Measurements from ENCODE around the gene C16orf87.

C16orf87 gene

GRCh38 chr16:46801428-46802049, 29.4 kb downstream of the C16orf87 start:
- TF ChIP-seq, protein P1, sequence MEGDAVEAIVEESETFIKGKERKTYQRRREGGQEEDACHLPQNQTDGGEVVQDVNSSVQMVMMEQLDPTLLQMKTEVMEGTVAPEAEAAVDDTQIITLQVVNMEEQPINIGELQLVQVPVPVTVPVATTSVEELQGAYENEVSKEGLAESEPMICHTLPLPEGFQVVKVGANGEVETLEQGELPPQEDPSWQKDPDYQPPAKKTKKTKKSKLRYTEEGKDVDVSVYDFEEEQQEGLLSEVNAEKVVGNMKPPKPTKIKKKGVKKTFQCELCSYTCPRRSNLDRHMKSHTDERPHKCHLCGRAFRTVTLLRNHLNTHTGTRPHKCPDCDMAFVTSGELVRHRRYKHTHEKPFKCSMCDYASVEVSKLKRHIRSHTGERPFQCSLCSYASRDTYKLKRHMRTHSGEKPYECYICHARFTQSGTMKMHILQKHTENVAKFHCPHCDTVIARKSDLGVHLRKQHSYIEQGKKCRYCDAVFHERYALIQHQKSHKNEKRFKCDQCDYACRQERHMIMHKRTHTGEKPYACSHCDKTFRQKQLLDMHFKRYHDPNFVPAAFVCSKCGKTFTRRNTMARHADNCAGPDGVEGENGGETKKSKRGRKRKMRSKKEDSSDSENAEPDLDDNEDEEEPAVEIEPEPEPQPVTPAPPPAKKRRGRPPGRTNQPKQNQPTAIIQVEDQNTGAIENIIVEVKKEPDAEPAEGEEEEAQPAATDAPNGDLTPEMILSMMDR (IDR thresholded peaks at IDR 0.05; ENCODE audit: borderline replicate concordance, extremely low read depth, low read length, poor library complexity, severe bottlenecking): peak; percentile 43
- no peak for TF ChIP-seq EZH2 (IDR thresholded peaks at IDR 0.05; ENCODE audit: borderline replicate concordance, low read depth, low read length, severe bottlenecking)
- no peak overlapping the region for H3K9ac ChIP-seq (ENCODE audit: low read depth, low read length)
- H3K4me1 ChIP-seq (ENCODE audit: insufficient read depth, low read length): no peaks in the 10 kb centered on the region
- H3K36me3 ChIP-seq (ENCODE audit: insufficient read depth, low read length): peaks cover 22% of the 10 kb centered on the region
- H3K79me2 ChIP-seq (ENCODE audit: insufficient read depth, low read length): peaks cover 4% of the 10 kb centered on the region; the same call in 1 of the 2 replicates
- no peaks in the 10 kb centered on the region for H3K27me3 ChIP-seq (ENCODE audit: insufficient read depth, low read length, poor library complexity)
- no peak for DNase-seq
- H3K9me3 ChIP-seq (ENCODE audit: insufficient read depth, low read length, severe bottlenecking): peaks cover 5% of the 10 kb centered on the region
- ATAC-seq (ENCODE audit: insufficient read depth, low read depth): no peak
- no peak overlapping the region for H3K4me2 ChIP-seq (ENCODE audit: insufficient read depth, low read length)
- no peak overlapping the region for H3K4me3 ChIP-seq (ENCODE audit: low read depth in 1 of 2, low read length in 2 of 2)
- no peak overlapping the region for H3K27ac ChIP-seq (ENCODE audit: low read length)
- H4K20me1 ChIP-seq (ENCODE audit: insufficient read depth, low read length): no peaks in the 10 kb centered on the region; the same call in 1 of the 2 replicates
- no peak overlapping the region for H2AFZ ChIP-seq (ENCODE audit: low read depth, low read length)

GRCh38 chr16:46800494-46800893, 30.5 kb downstream of the C16orf87 start:
- H3K4me2 ChIP-seq (ENCODE audit: insufficient read depth, low read length): no peak overlapping the region

GRCh38 chr16:46797501-46797900, 33.5 kb downstream of the C16orf87 start:
- TF ChIP-seq, protein P1 (IDR thresholded peaks at IDR 0.05; ENCODE audit: borderline replicate concordance, extremely low read depth, low read length, poor library complexity, severe bottlenecking): no peak
- TF ChIP-seq EZH2 (IDR thresholded peaks at IDR 0.05; ENCODE audit: borderline replicate concordance, low read depth, low read length, severe bottlenecking): no peak
- no peaks in the 10 kb centered on the region for H3K27me3 ChIP-seq (ENCODE audit: insufficient read depth, low read length, poor library complexity)
- ATAC-seq (ENCODE audit: insufficient read depth, low read depth) (no peak), DNase-seq (no peak)
- H4K20me1 ChIP-seq (ENCODE audit: insufficient read depth, low read length): no peaks in the 10 kb centered on the region; the same call in 1 of the 2 replicates
- no peak overlapping the region for H3K4me3 ChIP-seq (ENCODE audit: low read depth in 1 of 2, low read length in 2 of 2)
- peaks cover 11% of the 10 kb centered on the region for H3K36me3 ChIP-seq (ENCODE audit: insufficient read depth, low read length)
- H3K4me2 ChIP-seq (ENCODE audit: insufficient read depth, low read length): no peak overlapping the region
- H3K9me3 ChIP-seq (ENCODE audit: insufficient read depth, low read length, severe bottlenecking): peaks cover 11% of the 10 kb centered on the region
- H3K27ac ChIP-seq (ENCODE audit: low read length): no peak overlapping the region
- no peaks in the 10 kb centered on the region for H3K4me1 ChIP-seq (ENCODE audit: insufficient read depth, low read length)
- no peaks in the 10 kb centered on the region for H3K79me2 ChIP-seq (ENCODE audit: insufficient read depth, low read length)
- no peak overlapping the region for H3K9ac ChIP-seq (ENCODE audit: low read depth, low read length)
- H2AFZ ChIP-seq (ENCODE audit: low read depth, low read length): no peak overlapping the region

More at GRCh38 chr16:46800494-46800893, 30.5 kb downstream of the C16orf87 start:
- H3K9ac ChIP-seq (ENCODE audit: low read depth, low read length): no peak overlapping the region
- peaks cover 4% of the 10 kb centered on the region; the same call in 1 of the 2 replicates for H3K79me2 ChIP-seq (ENCODE audit: insufficient read depth, low read length)
- no peak overlapping the region for H3K27ac ChIP-seq (ENCODE audit: low read length)
- peaks cover 5% of the 10 kb centered on the region for H3K9me3 ChIP-seq (ENCODE audit: insufficient read depth, low read length, severe bottlenecking)
- TF ChIP-seq, protein P1 (IDR thresholded peaks at IDR 0.05; ENCODE audit: borderline replicate concordance, extremely low read depth, low read length, poor library complexity, severe bottlenecking): no peak
- no peak for TF ChIP-seq EZH2 (IDR thresholded peaks at IDR 0.05; ENCODE audit: borderline replicate concordance, low read depth, low read length, severe bottlenecking)
- DNase-seq (no peak), ATAC-seq (ENCODE audit: insufficient read depth, low read depth) (no peak)
- H3K4me1 ChIP-seq (ENCODE audit: insufficient read depth, low read length): no peaks in the 10 kb centered on the region
- no peaks in the 10 kb centered on the region; the same call in 1 of the 2 replicates for H4K20me1 ChIP-seq (ENCODE audit: insufficient read depth, low read length)
- H3K27me3 ChIP-seq (ENCODE audit: insufficient read depth, low read length, poor library complexity): no peaks in the 10 kb centered on the region
- peaks cover 27% of the 10 kb centered on the region for H3K36me3 ChIP-seq (ENCODE audit: insufficient read depth, low read length)
- no peak overlapping the region for H2AFZ ChIP-seq (ENCODE audit: low read depth, low read length)
- H3K4me3 ChIP-seq (ENCODE audit: low read depth in 1 of 2, low read length in 2 of 2): no peak overlapping the region

Measured in DND-41 (cell line).